NCI-H524 (cell line): Measurements from ENCODE around the gene CRACDL.

Experiments
- DNase-seq, 2 experiments: peaks; one replicate each; lab custom pipeline; 2025; lab: John Stamatoyannopoulos, UW

The CRACDL gene

GRCh38 chr2:98824256-98825019, 111.6 kb downstream of the CRACDL start:
- DNase-seq = no peak

GRCh38 chr2:98823196-98824170, 112.5 kb downstream of the CRACDL start:
- no peak for DNase-seq

GRCh38 chr2:98822301-98823164, 113.5 kb downstream of the CRACDL start:
- no peak for DNase-seq

GRCh38 chr2:98821629-98822135, 114.3 kb downstream of the CRACDL start:
- DNase-seq = no peak

GRCh38 chr2:98819231-98819766, 116.7 kb downstream of the CRACDL start:
- DNase-seq = no peak

- DNase-seq = no peak
These were observed 117.9 kb downstream of the CRACDL start for GRCh38 chr2:98818164-98818563.

GRCh38 chr2:98816281-98816680, 119.7 kb downstream of the CRACDL start:
- no peak for DNase-seq

- no peak for DNase-seq
These were observed 120.2 kb downstream of the CRACDL start for GRCh38 chr2:98815795-98816194.

GRCh38 chr2:98811766-98812165, 124.3 kb downstream of the CRACDL start:
- no peak for DNase-seq

- no peak for DNase-seq
These were observed 125.5 kb downstream of the CRACDL start for GRCh38 chr2:98810588-98810928.

- DNase-seq = no peak
These were observed 126.0 kb downstream of the CRACDL start for GRCh38 chr2:98809878-98810587.

- no peak for DNase-seq
These were observed 126.9 kb downstream of the CRACDL start for GRCh38 chr2:98809116-98809515.

- DNase-seq = no peak
These were observed 127.5 kb downstream of the CRACDL start for GRCh38 chr2:98808546-98808945.

- no peak for DNase-seq
These were observed 128.1 kb downstream of the CRACDL start for GRCh38 chr2:98807929-98808328.

GRCh38 chr2:98807221-98807620, 128.8 kb downstream of the CRACDL start:
- DNase-seq = no peak

- DNase-seq = no peak
These were observed 129.8 kb downstream of the CRACDL start for GRCh38 chr2:98806236-98806697.

- DNase-seq = no peak
These were observed 130.4 kb downstream of the CRACDL start for GRCh38 chr2:98805412-98806171.

- no peak for DNase-seq
These were observed 131.3 kb downstream of the CRACDL start for GRCh38 chr2:98804736-98805135.

GRCh38 chr2:98804265-98804650, 131.8 kb downstream of the CRACDL start:
- no peak for DNase-seq
